ENCODE measurements around the gene MAZ.
A peak's percentile ranks its signal among the peaks of the same experiment; 100 is the strongest.
"Not testable (repeated sequence)": the region's sequence is repeated elsewhere in the genome, so short reads cannot be mapped to it uniquely, and the experiment has no call there.

The MAZ gene

DNA sequence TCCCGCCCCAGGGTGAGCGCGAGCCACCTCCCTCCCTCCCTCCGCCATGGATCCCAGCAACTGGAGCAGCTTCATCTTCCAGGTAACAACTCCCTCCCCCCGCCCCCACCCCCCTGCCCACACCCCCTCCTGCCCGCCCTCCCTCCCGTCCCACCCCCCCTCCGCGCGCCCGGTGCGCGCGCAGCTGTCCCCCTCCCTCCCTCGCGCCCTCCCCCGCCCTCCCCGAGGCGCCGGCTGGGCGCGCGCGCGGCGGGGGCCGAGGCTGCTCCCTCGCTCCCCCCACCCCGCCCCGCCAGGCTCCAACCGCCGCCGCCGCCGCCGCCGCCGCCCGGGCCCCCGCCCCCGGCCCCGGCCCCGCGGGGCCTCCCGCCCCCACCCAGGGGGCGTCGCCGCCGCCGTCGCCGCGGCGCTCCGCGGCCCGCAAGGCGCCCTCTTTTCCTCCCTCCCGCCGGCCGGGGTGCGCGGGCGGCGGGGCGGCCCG, at the start of gene MAZ:
Gene MAZ, plus strand, starts transcription at position 431 of the 481 bp plus-strand sequence. CDS start 173 bp downstream, outside the sequence.
- peak; percentile 78 for DNase-seq

- no peak for DNase-seq
Observed at GRCh38 chr16:29756654-29757053, 49.7 kb upstream of the MAZ start.

GRCh38 chr16:29757086-29757485, 49.2 kb upstream of the MAZ start:
- DNase-seq, result not testable (repeated sequence)

GRCh38 chr16:29757950-29758466, 48.3 kb upstream of the MAZ start:
- DNase-seq, result no peak

GRCh38 chr16:29760567-29761279, 45.6 kb upstream of the MAZ start:
- DNase-seq, result no peak

DNA sequence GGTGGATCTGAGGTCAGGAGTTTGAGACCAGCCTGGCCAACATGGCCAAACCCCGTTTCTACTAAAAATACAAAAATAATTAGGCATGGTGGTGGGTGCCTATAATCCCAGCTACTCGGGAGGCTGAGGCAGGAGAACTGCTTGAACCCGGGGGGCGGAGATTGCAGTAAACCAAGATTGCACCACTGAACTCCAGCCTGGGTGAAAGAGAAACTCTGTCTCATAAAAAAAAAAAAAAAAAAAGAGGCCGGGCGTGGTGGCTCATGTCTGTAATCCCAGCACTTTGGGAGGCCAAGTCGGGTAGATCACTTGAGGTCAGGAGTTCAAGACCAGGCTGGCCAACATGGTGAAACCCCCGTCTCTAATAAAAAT, 45.1 kb upstream of the MAZ start:
- not testable (repeated sequence) for DNase-seq

GRCh38 chr16:29761882-29762281, 44.4 kb upstream of the MAZ start:
- no peak for DNase-seq

GRCh38 chr16:29763326-29763725, 43.0 kb upstream of the MAZ start:
- no peak for DNase-seq

DNA sequence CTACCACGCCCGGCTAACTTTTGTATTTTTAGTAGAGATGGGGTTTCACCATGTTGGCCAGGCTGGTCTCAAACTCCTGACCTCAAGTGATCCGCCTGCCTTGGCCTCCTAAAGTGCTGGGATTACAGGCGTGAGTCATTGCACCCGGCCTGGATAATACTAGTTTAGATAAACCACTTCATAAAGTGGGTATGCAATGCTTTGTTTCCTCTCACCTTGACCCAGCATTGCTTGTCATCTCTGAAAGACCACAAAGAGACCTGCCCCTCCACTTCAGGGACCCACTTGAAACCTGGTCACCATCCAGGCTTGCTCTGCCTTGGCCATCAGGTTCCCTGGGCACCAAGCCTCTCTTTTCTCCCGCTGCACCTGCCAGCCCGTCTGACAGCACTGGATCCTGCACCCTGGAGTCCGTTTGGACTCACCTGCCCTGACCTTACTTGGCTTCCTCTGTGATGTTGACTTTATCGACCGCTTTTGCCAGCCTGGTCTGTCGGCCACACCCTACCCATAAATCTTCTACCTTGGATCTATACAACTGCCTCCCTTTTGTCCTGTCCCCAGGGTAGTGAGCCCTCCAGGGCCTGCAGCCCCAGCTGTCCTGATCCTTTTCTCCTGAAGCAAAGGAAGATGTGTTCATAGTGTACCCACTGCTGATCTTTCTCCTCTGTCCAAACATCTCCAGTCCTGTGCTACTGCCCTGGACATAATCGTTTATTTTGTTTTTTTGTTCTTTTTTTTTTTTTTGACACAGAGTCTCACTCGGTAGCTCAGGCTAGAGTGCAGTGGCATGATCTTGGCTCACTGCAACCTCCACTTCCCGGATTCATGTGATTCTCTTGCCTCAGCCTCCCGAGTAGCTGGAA, 40.9 kb upstream of the MAZ start:
- no peak for DNase-seq

DNA sequence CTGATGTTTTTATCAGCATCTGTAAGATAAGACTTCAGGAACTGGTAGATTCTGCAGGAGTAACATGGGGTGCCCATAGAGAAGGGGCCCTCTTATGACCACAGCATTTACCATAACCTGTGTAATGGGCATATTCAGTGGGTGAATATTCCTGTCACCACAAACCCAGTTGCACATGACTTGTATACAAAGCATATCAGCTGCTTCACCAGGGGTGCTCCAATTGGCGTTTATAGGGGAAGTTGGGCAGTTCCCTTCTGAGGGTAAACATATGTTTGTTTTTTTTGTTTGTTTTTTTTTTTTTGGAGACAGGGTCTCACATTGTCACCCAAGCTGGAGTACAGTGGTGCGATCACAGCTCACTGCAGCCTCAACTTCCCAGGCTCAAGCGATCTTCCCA, 39.8 kb upstream of the MAZ start:
- no peak for DNase-seq

DNA sequence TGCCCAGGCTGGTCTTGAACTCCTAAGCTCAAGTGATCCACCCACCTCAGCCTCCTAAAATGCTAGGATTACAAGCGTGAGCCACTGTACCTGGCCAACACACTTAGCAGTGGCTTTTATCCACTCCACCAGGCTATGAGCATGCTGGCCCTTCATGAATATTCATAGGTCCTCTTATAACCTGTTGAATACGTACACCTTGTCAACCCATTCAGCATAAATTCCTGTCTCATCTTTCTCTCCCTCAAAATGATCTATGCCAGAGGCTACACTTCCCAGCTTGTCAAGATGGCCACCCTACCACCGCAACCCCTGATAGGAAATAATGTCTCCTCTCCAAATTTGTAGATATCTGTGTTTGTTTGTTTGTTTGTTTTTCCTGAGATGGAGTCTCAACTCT, 39.3 kb upstream of the MAZ start:
- no peak for DNase-seq

DNA sequence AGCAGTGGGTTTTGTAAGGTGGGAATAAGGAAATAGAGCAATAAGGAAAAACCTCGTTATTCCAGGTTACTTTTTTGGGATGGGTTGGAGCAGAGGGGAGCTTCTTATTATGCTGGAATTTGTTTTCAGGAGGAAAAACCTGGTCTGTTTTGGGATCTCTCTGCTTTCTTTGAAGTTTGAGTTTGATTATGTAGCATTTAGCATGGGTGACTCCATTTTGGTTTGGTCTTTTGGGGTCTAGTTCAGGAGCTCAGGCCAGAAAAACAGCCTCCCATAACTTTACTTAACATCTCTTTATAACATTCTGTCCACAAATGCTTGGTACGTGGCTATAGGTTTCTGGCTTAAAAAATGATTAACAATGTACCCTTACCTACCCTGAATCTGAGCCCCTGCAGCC, 36.8 kb upstream of the MAZ start:
- no peak for DNase-seq

DNA sequence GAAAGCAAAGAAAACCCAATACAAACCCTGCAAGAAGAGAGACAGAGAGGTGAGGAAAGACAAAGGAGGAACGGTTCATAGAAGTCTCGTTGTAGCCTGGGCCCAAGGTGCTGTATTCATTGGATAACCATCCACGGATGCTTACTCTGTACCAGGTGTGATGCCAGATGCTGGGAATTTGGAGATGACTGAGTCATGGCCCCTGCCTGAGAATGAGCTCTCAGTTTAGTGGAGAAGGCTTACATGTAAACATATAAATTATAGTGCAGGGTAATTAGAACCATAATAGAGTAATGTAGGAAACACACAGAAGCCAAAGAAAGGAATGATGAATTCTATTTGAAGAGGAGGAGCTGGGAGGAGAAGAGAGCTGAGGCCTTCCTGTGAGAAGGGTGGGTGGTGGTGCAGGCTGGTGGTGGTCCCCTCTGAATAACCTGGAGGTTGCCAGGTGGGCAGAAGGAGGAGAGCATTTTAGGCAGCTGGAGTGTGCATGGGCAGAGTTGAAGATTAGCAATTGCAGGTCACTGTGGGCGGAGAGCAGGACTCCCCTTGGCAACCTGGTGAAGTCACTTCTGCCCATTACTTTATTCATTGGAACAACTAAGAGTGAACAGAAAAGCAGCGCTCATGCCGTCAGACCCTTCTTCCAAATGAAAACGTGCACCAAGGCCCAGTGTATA, 35.9 kb upstream of the MAZ start:
- no peak for DNase-seq

GRCh38 chr16:29772330-29772729, 34.0 kb upstream of the MAZ start:
- DNase-seq, result not testable (repeated sequence)

DNA sequence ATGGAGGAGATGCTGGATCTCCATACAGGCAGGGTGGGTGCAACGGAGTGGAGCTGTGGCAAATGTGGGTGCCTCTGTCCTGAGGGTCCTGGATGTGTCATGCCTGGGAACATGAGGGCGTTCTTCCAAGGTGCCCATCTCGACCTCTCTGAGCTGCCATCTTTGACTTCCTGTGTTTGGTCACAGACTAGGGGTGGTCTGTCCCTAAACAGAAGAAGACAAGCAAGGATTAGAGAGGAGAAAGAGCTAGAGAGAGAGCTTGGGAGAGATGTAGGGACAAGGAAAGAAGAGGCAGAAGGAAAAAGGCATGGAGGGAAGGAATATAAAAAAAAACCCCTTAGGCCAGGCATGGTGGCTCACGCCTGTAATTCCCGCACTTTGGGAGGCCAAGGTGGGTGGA, 31.6 kb upstream of the MAZ start:
- DNase-seq, result no peak

DNA sequence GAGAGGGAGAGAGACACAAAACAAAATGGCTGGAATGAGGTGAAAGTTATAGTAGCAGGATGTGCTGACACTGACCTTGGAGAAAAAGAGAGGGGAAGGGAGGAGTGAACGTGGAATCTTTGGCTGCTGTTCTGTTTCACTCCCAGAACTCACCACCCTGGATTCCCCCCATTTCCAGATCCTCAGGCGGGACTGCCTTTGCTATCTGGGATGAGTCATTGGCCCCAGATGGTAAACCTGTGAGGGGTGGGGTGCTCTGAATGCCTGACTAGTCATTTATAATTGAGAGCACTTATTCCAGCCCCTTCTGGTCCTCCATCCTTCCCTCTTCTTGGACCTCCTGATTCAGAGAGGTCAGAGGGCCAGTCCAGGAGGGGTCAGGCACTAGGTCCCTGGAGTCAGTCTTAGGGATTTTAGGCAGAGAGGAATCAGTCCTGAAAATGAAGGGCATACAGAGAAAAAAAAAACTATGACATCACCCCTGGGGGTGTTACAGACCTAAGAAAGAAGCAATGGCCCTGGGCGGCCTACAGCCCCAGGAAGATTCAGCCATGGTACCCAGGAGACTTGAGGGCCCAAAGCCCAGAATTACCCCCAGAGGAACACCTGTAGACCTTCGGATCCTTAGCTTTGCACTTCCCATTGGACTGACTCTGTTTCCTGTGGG, 30.5 kb upstream of the MAZ start:
- DNase-seq, result no peak

DNA sequence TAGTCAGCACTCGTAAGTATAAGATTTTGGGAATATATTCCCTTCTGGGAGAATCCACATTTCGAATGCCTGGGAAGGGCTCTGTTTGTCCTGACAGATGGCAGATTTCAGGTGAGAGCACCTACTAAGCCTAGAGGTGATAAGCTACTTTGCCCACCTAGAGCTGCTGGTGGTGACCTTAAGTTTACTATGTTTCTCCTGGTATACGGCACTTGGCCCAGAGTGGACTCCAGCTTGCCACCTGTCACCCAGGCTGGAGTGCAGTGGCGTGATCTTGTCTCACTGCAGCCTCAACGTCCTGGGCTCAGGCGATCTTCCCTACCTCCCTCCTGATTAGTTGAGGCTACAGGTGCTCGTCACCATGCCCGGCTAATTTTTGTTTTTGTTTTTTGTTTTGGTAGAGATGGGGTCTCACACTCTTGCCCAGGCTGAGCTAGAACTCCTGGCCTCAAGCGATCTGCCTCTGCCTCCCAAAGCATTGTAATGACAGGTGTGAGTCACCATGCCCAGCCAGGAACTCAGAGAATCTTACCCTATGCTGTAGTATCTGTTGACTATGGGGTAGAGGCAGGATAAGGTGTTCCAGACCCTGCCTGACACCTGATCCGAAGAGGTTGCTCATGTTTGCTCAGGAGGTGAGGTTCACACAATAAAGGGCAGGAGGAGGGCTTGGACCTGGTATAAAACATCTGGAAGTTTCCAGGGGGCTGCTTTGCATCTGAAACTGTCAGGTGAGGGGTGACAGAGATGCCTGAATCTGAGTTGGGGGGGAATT, 28.6 kb upstream of the MAZ start, which contains the start of gene ZG16:
Gene ZG16, plus strand, starts transcription at position 681 of the 775 bp plus-strand sequence. CDS start 1,011 bp downstream, outside the sequence.
- DNase-seq, result no peak

DNA sequence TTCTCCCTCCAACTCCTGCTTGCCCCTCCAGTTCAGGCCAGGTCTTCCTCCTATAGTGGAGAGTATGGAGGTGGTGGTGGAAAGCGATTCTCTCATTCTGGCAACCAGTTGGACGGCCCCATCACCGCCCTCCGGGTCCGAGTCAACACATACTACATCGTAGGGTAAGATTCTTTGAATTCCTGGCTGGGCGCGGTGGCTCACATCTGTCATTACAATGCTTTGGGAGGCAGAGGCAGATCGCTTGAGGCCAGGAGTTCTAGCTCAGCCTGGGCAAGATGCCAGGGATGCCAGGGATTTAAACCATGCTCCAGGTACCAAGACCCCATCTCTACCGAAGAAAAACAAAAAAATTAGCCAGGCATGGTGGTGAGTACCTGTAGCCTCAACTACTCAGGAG, 26.9 kb upstream of the MAZ start:
- DNase-seq, result no peak

DNA sequence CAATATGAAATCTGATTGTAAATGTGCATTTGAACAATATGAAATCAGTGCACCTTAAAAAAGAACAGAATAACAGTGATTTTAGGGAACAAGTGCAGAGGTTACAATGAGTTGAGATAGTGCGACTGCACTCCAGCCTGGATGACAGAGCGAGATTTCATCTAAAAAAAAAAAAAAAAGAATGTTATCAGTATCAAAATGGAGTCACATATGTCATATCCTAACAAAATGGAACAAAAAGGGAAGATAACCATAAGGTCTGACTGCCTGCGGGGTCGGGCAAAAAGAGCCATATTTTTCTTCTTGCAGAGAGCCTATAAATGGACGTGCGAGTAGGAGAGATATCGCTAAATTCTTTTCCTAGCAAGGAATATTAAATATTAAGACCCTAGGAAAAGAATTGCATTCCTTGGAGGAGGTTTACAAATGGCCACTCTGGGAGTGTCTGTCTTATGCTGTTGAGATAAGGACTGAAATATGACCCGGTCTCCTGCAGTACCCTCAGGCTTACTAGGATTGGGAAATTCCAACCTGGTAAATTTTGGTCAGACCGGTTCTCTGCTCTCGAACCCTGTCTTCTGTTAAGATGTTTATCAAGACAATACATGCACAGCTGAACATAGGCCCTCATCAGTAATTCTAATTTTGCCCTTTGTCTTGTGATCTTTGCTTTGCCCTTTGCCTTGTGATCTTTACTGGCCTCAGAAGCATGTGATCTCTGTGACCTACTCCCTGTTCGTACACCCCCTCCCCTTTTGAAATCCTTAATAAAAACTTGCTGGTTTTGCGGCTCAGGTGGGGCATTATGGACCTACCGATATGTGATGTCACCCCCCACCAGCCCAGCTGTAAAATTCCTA, 23.0 kb upstream of the MAZ start:
- DNase-seq, result not testable (repeated sequence)

- DNase-seq, result no peak
Observed at GRCh38 chr16:29784157-29784556, 22.2 kb upstream of the MAZ start.
